Ovary (tissue), 9 donors: ENCODE data around the gene KRTAP5-2. TPM values are rescaled to one million over a fixed set of nuclear protein-coding genes. Genes with fewer than 3 reads are reported as not detected.

Source experiments
- DNase-seq, 5 donors: peaks; one replicate each; pipeline ENCODE4 v3.0.0-alpha.2; 2019 to 2020
- H3K27ac ChIP-seq, 2 donors: fragments of 200-600 bp; one replicate each; pipeline versions ENCODE4 v1.5.1 to v1.8.0; 2019 to 2022
- H3K27me3 ChIP-seq: fragments of 200-600 bp; one replicate; pipeline ENCODE4 v1.8.0; 2022
- H3K36me3 ChIP-seq: fragments of 200-600 bp; sonication (generic); one replicate; pipeline ENCODE4 v1.5.1; 2019
- H3K4me1 ChIP-seq: one replicate; pipeline ENCODE4 v1.8.1; 2013; ENCODE audit warnings: mild to moderate bottlenecking, moderate library complexity; ENCODE audit not compliant: insufficient read depth
- H3K4me3 ChIP-seq: fragments of 200-600 bp; sonication (generic); one replicate; pipeline ENCODE4 v1.5.1; 2017
- H3K9me3 ChIP-seq, 2 donors: fragments of 200-600 bp in 1 of 2; sonication (generic) in 1 of 2; one replicate each; pipeline versions ENCODE4 v1.5.1 to v1.8.1; 2013 to 2019; ENCODE audit warnings: mild to moderate bottlenecking in 1 of 2, moderate library complexity in 1 of 2
- CTCF ChIP-seq, 3 donors: fragments of 450-650 bp in 2 of 3; fragments of 200-600 bp in 1 of 3; IDR thresholded peaks; one replicate each; pipeline versions ENCODE4 v1.5.1 to v1.8.0; 2016 to 2022; ENCODE audit warnings: antibody characterized with exemption in 3 of 3, mild to moderate bottlenecking in 1 of 3
- EP300 ChIP-seq: sonication (generic); formaldehyde crosslinking; IDR thresholded peaks from one replicate; pipeline ENCODE4 v1.6.1; 2017; ENCODE audit warnings: antibody characterized with exemption
- POLR2A ChIP-seq: fragments of 450-650 bp; IDR thresholded peaks from one replicate; pipeline ENCODE4 v1.6.1; 2017; ENCODE audit warnings: antibody characterized with exemption, mild to moderate bottlenecking, moderate library complexity
- WGBS, 3 donors: extraction: QIAGEN DNeasy Blood & Tissue Kit in 1 of 3; methylation state at CpG; one replicate each; pipeline versions ENCODE4 v1.1.5 to v1.1.7; 2013 to 2017; 5-methylcytosine and 5-hydroxymethylcytosine counted together
- intact Hi-C, 4 donors: fragments of 100-400 bp; cut with DNase I; formaldehyde crosslinking; loops; one replicate each; pipeline versions ENCODE4 v1.11.0 to v1.15.1; 2022 to 2023
- polyA plus RNA-seq, 2 donors: library from polyadenylated mRNA; stranded (reverse); fragments of 200-250 nt in 1 of 2; fragments of 350-450 nt in 1 of 2; fragmentation: Illumina TruSeq in 1 of 2; extraction: RNeasy Lipid Tissue Mini Kit (QIAGEN cat#74804) in 1 of 2; gene quantifications; one replicate each; pipeline ENCODE4 v1.2.3, GENCODE V29; 2013 to 2014
- total RNA-seq, 7 donors: library from RNA; depleted of rRNA in 2 of 7; stranded (reverse); fragments of >200 nt in 2 of 7; fragmentation: NEBNext Ultra II Directional in 3 of 7; extraction: Animal tissue kit (Norgen Biotek cat#: 25700) in 3 of 7; gene quantifications; one replicate each; pipeline versions ENCODE4 v1.1.0 to v1.2.4, GENCODE V29; 2016 to 2023
- donor health status: DM: no; HTN: no; CAD: no; lungs with moderate emphysema.
- donor health status: DM: no; HTN: no; CAD: no.
- donor health status: Bipolar disorder and iron deficiency.
- donor health status: DM: yes; HTN: yes; CAD: no.
- donor health status: DM: no; HTN: no; CAD: no.
- donor health status: DM: yes; HTN: yes; CAD: no.

KRTAP5-2 gene
- total and polyA plus RNA-seq, 9 donors: not detected

DNA sequence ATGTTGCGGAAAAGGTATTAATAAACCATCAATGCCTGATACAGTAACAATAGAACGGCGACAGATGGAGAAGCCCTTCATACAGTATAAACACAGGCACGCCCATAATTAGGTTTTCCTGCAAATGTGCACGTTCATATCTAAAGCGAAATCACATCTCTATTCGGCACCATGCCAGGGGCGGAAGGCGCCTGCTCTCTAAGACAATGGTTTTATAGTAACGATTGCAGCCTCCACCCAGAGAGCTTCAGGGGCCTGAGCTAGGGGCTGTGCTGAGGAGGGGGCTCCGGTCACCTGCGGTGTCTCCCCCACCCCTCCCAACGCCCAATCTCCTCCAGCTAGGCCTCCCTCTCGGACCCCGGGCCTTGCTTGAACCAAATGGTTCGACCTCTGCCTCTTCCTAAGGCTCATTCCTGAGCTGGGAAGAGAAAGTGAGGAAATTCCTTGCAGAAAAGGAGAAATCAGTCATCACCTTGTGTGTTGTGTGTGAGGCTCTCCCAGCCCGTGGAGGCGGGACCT is 41.1 kb upstream of the KRTAP5-2 start:
- Histone ChIP-seq H3K4me1 (no peaks in the 10 kb centered on the region), H3K27ac (no peak overlapping the region), H3K27me3 (no peaks in the 10 kb centered on the region), H3K36me3 (no peaks in the 10 kb centered on the region), H3K9me3 (no peaks in the 10 kb centered on the region), H3K4me3 (no peak overlapping the region)
- 63 to 71% (median 65%) methylated on average over 18 of the region's 18 CpGs for WGBS, 3 donors
- intact Hi-C loops: no loop called here
- DNase-seq: no peak
- TF ChIP-seq CTCF (IDR thresholded peaks at IDR 0.05) (no peak), POLR2A (no peak), EP300 (no peak)

GRCh38 chr11:1638344-1638743 is 40.2 kb upstream of the KRTAP5-2 start:
- intact Hi-C loops: no loop called here
- H3K4me3 ChIP-seq: no peak overlapping the region
- H3K9me3 ChIP-seq: no peaks in the 10 kb centered on the region
- no peaks in the 10 kb centered on the region for H3K4me1 ChIP-seq
- WGBS, 3 donors: 70 to 83% (median 82%) methylated on average over 8 of the region's 8 CpGs
- no peak overlapping the region for H3K27ac ChIP-seq
- TF ChIP-seq POLR2A (no peak), EP300 (no peak), CTCF (IDR thresholded peaks at IDR 0.05) (no peak)
- H3K27me3 ChIP-seq: no peaks in the 10 kb centered on the region
- no peaks in the 10 kb centered on the region for H3K36me3 ChIP-seq
- DNase-seq: no peak

DNA sequence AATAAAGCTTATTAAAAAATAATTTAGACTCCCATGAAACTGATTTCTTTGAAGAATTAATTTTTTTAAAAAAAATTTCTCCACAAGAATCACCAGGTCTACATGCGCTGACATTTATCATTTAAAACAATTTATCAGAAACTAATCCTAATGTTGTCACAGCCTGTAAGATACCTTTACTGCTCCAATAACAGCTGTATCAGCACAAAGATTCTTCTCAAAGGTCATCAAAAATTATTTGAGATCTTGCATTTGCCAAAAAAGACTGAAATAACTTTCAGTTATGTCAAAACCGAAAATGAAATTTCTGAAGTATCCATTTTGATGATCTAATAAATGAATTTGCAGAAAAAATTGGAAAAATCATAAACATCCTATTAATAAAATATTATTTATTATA is 39.5 kb upstream of the KRTAP5-2 start:
- no peak for TF ChIP-seq EP300
- no peak for TF ChIP-seq CTCF (IDR thresholded peaks at IDR 0.05)
- no peak for TF ChIP-seq POLR2A
- no peaks in the 10 kb centered on the region for H3K27me3 ChIP-seq
- no peak overlapping the region for H3K4me3 ChIP-seq
- DNase-seq: no peak
- H3K27ac ChIP-seq: no peak overlapping the region
- no peaks in the 10 kb centered on the region for H3K36me3 ChIP-seq
- 81 to 90% (median 88%) methylated on average over 2 of the region's 2 CpGs for WGBS, 3 donors
- H3K9me3 ChIP-seq: no peaks in the 10 kb centered on the region
- H3K4me1 ChIP-seq: no peaks in the 10 kb centered on the region
- intact Hi-C loops: no loop called here

DNA sequence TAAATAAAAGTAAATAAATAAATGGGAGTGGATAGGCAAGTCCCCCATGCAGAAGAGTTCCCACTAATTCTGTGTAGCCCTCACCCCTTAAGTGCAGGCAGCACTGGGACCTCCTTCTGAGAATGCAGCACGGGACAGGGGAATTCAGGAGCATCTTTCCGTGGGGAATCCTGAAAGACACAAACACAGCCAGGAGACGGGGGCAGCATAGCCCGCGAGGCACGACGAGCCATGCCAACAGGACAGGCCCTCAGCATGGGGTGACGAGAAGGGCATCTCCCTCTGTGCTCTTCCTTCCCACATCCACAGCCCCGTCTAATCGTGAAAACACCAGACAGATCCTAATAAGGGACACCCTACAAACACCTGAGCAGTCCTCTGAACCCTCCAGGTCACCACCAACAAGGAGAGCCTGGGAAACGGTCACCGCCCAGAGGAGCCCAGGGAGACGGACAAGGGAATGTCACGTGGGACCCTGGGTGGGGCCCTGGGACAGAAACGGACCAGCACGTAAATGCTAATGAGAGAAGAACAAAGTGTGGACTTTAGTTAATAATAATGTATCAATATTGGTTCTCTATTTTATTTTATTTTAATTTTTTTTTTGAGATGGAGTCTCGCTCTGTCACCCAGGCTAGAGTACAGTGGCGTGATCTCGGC is 38.3 kb upstream of the KRTAP5-2 start:
- no peak for DNase-seq
- Histone ChIP-seq H3K4me1 (no peaks in the 10 kb centered on the region), H3K27me3 (no peaks in the 10 kb centered on the region), H3K9me3 (no peaks in the 10 kb centered on the region), H3K36me3 (no peaks in the 10 kb centered on the region), H3K27ac (no peak overlapping the region), H3K4me3 (no peak overlapping the region)
- intact Hi-C loops: no loop called here
- WGBS, 3 donors: 85 to 88% (median 87%) methylated on average over 19 of the region's 19 CpGs
- TF ChIP-seq CTCF (IDR thresholded peaks at IDR 0.05) (no peak), EP300 (no peak)
